ENCODE results near the gene KRT28. TPM values are rescaled to one million over a fixed set of nuclear protein-coding genes. Genes with fewer than 3 reads are reported as not detected.

The KRT28 gene
- total RNA-seq, 4 donors from 2014 or later: not detected

- H3K36me3 ChIP-seq: no peaks in the 10 kb centered on the region
- DNase-seq (no peak), ATAC-seq (no peak)
- no peak overlapping the region for H3K27ac ChIP-seq
- H3K27me3 ChIP-seq: peaks cover 16 to 33% (median 29%) of the 10 kb centered on the region in 3 donors
- TF ChIP-seq CTCF (IDR thresholded peaks at IDR 0.05 in 4 of 5, conservative IDR thresholded peaks at IDR 0.05 in 1 of 5) (no peak), POLR2A (IDR thresholded peaks at IDR 0.05) (no peak)
- in situ Hi-C loops (cut with MboI; ENCODE audit: low sequenced_read_pairs in 4 of 4): loop anchor here in 2 of 4 donors (10.0 to 25.0 kb wide), 2 partner anchors 861 to 864 kb away; no protein-coding TSS in a partner anchor
- no peaks in the 10 kb centered on the region for H3K9me3 ChIP-seq
- H3K4me1 ChIP-seq: no peaks in the 10 kb centered on the region
- no peak overlapping the region for H3K4me3 ChIP-seq
- intact Hi-C loops (cut with DNase I; ENCODE audit: low total_unique reads): no loop called here
These were observed 1.4 kb upstream of the KRT28 start for GRCh38 chr17:40801157-40801556.

GRCh38 chr17:40800381-40800780, 622 bp upstream of the KRT28 start:
- ATAC-seq (no peak), DNase-seq (no peak)
- no peak for TF ChIP-seq CTCF (IDR thresholded peaks at IDR 0.05 in 4 of 5, conservative IDR thresholded peaks at IDR 0.05 in 1 of 5)
- TF ChIP-seq POLR2A (IDR thresholded peaks at IDR 0.05): no peak
- intact Hi-C loops (cut with DNase I; ENCODE audit: low total_unique reads) (no loop called here), in situ Hi-C loops (cut with MboI; ENCODE audit: low sequenced_read_pairs in 4 of 4) (loop anchor here in 2 of 4 donors (10.0 to 25.0 kb wide), 2 partner anchors 862 to 864 kb away; no protein-coding TSS in a partner anchor)
- H3K4me1 ChIP-seq: no peaks in the 10 kb centered on the region
- H3K36me3 ChIP-seq: no peaks in the 10 kb centered on the region
- H3K4me3 ChIP-seq: no peak overlapping the region
- H3K27me3 ChIP-seq: peaks cover 10 to 30% (median 29%) of the 10 kb centered on the region in 3 donors
- H3K27ac ChIP-seq: no peak overlapping the region
- H3K9me3 ChIP-seq: no peaks in the 10 kb centered on the region

- ATAC-seq: no peak
- H3K4me1 ChIP-seq: no peaks in the 10 kb centered on the region
- no peak for DNase-seq
- H3K27ac ChIP-seq: no peak overlapping the region
- no peak for TF ChIP-seq CTCF (IDR thresholded peaks at IDR 0.05 in 4 of 5, conservative IDR thresholded peaks at IDR 0.05 in 1 of 5)
- TF ChIP-seq POLR2A (IDR thresholded peaks at IDR 0.05): no peak
- H3K4me3 ChIP-seq: no peak overlapping the region
- in situ Hi-C loops (cut with MboI; ENCODE audit: low sequenced_read_pairs in 4 of 4): loop anchor here in 3 of 4 donors (10.0 kb wide), 2 partner anchors 172 to 182 kb away; no protein-coding TSS in a partner anchor
- peaks cover 6 to 38% (median 29%) of the 10 kb centered on the region in 3 donors for H3K27me3 ChIP-seq
- intact Hi-C loops (cut with DNase I; ENCODE audit: low total_unique reads): no loop called here
- no peaks in the 10 kb centered on the region for H3K9me3 ChIP-seq
- no peaks in the 10 kb centered on the region for H3K36me3 ChIP-seq
These were observed 2.9 kb downstream of the KRT28 start for GRCh38 chr17:40796846-40797245.

- H3K4me1 ChIP-seq: no peaks in the 10 kb centered on the region
- H3K27me3 ChIP-seq: peaks cover 6 to 38% (median 21%) of the 10 kb centered on the region in 3 donors
- H3K4me3 ChIP-seq: no peak overlapping the region
- TF ChIP-seq POLR2A (IDR thresholded peaks at IDR 0.05) (no peak), CTCF (IDR thresholded peaks at IDR 0.05 in 4 of 5, conservative IDR thresholded peaks at IDR 0.05 in 1 of 5) (no peak)
- no peak overlapping the region for H3K27ac ChIP-seq
- in situ Hi-C loops (cut with MboI; ENCODE audit: low sequenced_read_pairs in 4 of 4): loop anchor here in 3 of 4 donors (10.0 kb wide), 2 partner anchors 170 to 180 kb away; no protein-coding TSS in a partner anchor
- ATAC-seq (no peak), DNase-seq (no peak)
- H3K36me3 ChIP-seq: no peaks in the 10 kb centered on the region
- intact Hi-C loops (cut with DNase I; ENCODE audit: low total_unique reads): no loop called here
- H3K9me3 ChIP-seq: no peaks in the 10 kb centered on the region
These were observed 4.6 kb downstream of the KRT28 start for GRCh38 chr17:40795019-40795667.
